Measurements from ENCODE around the gene FOXP1. TPM values are rescaled to one million over a fixed set of nuclear protein-coding genes. Genes with fewer than 3 reads are reported as not detected.
A peak's percentile ranks its signal among the peaks of the same experiment; 100 is the strongest.

The FOXP1 gene
- total and polyA plus RNA-seq, 8 donors = 13.4 to 74.1 (median 44.1) TPM

GRCh38 chr3:71097557-71097956 lies 486.0 kb downstream of the FOXP1 start:
- intact Hi-C loops (cut with DNase I) = no loop called here
- no peak for TF ChIP-seq CTCF (IDR thresholded peaks at IDR 0.05)
- no peak for FAIRE-seq

DNA sequence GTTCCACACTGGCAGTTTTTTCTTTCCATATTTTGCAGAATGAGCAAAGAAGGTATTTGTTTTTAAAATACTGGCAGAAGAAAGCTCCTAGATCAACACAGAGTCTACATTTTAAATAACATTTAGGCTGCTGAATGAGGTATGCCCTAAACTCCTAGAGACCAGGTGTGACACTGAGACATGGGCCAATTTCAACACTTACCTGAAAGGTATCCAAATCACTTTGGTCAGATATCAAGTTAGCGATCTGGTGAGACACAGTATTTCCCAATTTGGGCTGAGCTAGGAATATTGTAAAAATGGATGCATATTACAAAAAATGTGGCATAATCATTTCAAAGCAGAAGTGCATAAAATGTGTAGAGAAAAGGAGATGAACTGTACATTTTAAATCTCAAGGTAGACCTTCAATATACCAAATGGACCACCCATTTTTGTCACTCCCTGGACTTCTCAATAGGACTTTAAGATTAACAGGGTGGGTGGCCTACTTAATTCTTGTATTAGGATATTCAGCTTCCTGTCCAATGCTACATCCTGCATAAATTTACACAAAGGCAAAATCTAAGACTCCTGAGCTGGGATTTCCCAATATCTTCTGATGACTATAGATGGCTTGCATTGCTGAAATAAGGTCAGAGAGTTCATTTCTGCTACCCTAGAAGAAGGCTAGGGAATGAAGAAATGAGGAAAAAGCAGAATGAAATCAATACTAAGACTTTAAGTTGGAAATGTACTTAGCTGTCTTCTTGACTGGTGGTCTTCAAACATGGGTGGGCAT lies 487.8 kb downstream of the FOXP1 start:
- Histone ChIP-seq H3K9me3 (no peaks in the 10 kb centered on the region), H3K36me3 (no peaks in the 10 kb centered on the region), H3K27me3 (no peaks in the 10 kb centered on the region), H3K27ac (no peak overlapping the region), H3K4me1 (peaks cover 0 to 17% (median 6%) of the 10 kb centered on the region in 3 donors), H3K4me3 (no peak overlapping the region)
- no peak for TF ChIP-seq CTCF (IDR thresholded peaks at IDR 0.05)
- no peak for FAIRE-seq
- intact Hi-C loops (cut with DNase I) = no loop called here
- WGBS, 2 donors = 34 to 47% methylated on average over 1 of the region's 1 CpG
- peak in 3 of 4 donors; percentile 38 to 71 (median 41) for ATAC-seq
- no peak for DNase-seq

More at GRCh38 chr3:71097557-71097956, 486.0 kb downstream of the FOXP1 start:
- Histone ChIP-seq H3K4me3 (no peak overlapping the region), H3K27ac (no peak overlapping the region), H3K27me3 (no peaks in the 10 kb centered on the region), H3K9me3 (no peaks in the 10 kb centered on the region), H3K4me1 (peaks cover 2 to 18% (median 14%) of the 10 kb centered on the region in 3 donors), H3K36me3 (no peaks in the 10 kb centered on the region)
- ATAC-seq (no peak), DNase-seq (no peak)
- 70 to 73% methylated on average over 5 of the region's 5 CpGs for WGBS, 2 donors

DNA sequence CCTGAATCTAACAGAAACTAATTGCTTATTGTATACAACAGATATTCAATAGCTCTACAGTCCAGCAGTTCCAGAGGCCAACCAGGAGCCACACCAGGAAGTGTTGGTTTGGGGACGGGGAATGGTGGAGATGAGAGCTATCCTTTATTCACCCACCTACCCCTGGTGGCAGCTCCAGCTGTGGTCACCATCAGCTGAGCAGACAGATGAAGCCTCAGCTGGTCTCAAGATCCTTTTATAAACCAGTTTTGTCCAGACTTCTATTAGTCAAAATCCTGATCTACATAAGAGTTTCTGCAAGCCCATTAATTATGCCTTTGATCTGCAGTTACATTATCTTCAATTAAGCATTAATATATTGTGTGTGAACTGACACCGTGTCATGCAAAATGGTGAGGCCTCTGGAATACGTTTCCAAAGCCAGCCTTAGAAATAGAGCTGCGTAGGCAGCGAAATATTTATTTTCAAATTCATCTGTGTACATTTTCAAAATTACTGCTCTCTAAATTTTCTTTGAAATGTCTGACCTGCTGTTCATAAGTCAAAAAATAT lies 488.8 kb downstream of the FOXP1 start:
- Histone ChIP-seq H3K27ac (no peak overlapping the region), H3K9me3 (no peaks in the 10 kb centered on the region), H3K36me3 (no peaks in the 10 kb centered on the region), H3K4me3 (no peak overlapping the region), H3K4me1 (peaks cover 0 to 17% (median under 1%) of the 10 kb centered on the region in 3 donors), H3K27me3 (no peaks in the 10 kb centered on the region)
- TF ChIP-seq CTCF (IDR thresholded peaks at IDR 0.05) = no peak
- FAIRE-seq (no peak), DNase-seq (no peak), ATAC-seq (no peak)
- intact Hi-C loops (cut with DNase I) = no loop called here
- 97% methylated on average over 5 of the region's 5 CpGs for WGBS, 2 donors

DNA sequence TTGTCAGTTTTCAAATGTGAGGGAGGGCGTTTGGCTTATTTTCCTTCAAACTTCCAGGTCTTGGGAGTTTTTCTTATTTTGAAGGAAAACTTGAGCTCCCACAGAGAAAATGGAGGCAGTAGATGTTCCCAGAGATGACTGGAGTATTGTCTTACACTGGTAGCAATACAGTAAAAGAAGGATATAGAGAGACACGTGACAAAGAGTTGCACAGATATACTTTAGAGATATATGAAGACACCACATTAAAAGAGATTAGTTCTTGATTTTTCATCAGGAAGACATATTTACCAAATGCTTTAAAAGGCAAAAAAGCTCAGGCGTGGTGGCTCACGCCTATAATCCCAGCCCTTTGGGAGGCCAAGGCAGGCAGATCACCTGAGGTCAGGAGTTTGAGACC lies 490.9 kb downstream of the FOXP1 start:
- H3K9me3 ChIP-seq = no peaks in the 10 kb centered on the region
- DNase-seq = no peak
- FAIRE-seq = no peak
- no peak for TF ChIP-seq CTCF (IDR thresholded peaks at IDR 0.05)
- 95 to 96% methylated on average over 4 of the region's 4 CpGs for WGBS, 2 donors
- H3K36me3 ChIP-seq = no peaks in the 10 kb centered on the region
- H3K4me3 ChIP-seq = no peak overlapping the region
- no peaks in the 10 kb centered on the region for H3K27me3 ChIP-seq
- intact Hi-C loops (cut with DNase I) = no loop called here
- peaks cover 0 to 17% (median 0%) of the 10 kb centered on the region in 3 donors for H3K4me1 ChIP-seq
- ATAC-seq = no peak
- no peak overlapping the region for H3K27ac ChIP-seq

GRCh38 chr3:71090207-71090606 lies 493.3 kb downstream of the FOXP1 start:
- intact Hi-C loops (cut with DNase I) = no loop called here
- ATAC-seq (no peak), FAIRE-seq (no peak), DNase-seq (no peak)
- no peak for TF ChIP-seq CTCF (IDR thresholded peaks at IDR 0.05)
- no peak overlapping the region for H3K4me3 ChIP-seq
- no peaks in the 10 kb centered on the region for H3K9me3 ChIP-seq
- H3K27me3 ChIP-seq = no peaks in the 10 kb centered on the region
- WGBS, 2 donors = 79 to 81% methylated on average over 3 of the region's 3 CpGs
- H3K4me1 ChIP-seq = peaks cover 0 to 4% (median 0%) of the 10 kb centered on the region in 3 donors
- H3K36me3 ChIP-seq = no peaks in the 10 kb centered on the region
- no peak overlapping the region for H3K27ac ChIP-seq
